ENCODE results near the gene RHBDD2.

DNA sequence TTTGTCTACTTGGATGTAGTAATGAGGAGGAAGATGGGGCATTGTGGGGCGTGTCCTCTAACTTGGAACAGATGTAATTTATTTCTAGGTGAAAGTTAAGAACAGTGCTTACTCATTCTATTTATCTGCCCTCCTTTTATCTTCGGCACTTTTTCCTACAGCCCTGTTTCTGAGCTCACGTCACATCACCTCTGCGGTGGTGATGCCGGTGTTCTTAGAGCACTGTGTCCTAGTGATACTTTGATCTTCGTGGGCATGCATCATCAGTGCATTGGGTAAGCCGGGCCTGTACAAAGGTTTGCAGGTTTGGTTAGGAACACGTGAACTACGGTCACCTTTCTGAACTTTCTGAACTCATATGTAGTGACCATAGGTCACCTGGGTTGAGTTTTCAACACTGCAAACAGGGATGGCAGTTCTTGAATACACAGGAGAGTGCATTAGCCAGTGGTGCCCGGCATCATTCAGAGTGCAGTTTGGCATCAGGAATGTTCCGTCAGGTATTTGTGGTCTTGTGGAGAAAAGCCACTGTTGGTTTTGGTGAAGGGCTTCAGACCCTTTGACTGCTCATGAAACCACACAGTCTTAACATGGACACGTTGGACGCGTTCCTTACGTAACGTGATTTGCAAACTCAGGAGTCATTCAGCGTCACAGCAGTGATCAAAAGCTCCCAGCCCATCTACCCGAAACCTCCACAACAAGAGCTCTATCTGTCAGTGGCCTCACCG is 41.8 kb downstream of the RHBDD2 start:
- no peak for TF ChIP-seq EZH2 (IDR thresholded peaks at IDR 0.05; ENCODE audit: borderline replicate concordance, low read depth, low read length, severe bottlenecking)
- TF ChIP-seq, protein P1, sequence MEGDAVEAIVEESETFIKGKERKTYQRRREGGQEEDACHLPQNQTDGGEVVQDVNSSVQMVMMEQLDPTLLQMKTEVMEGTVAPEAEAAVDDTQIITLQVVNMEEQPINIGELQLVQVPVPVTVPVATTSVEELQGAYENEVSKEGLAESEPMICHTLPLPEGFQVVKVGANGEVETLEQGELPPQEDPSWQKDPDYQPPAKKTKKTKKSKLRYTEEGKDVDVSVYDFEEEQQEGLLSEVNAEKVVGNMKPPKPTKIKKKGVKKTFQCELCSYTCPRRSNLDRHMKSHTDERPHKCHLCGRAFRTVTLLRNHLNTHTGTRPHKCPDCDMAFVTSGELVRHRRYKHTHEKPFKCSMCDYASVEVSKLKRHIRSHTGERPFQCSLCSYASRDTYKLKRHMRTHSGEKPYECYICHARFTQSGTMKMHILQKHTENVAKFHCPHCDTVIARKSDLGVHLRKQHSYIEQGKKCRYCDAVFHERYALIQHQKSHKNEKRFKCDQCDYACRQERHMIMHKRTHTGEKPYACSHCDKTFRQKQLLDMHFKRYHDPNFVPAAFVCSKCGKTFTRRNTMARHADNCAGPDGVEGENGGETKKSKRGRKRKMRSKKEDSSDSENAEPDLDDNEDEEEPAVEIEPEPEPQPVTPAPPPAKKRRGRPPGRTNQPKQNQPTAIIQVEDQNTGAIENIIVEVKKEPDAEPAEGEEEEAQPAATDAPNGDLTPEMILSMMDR (IDR thresholded peaks at IDR 0.05; ENCODE audit: borderline replicate concordance, extremely low read depth, low read length, poor library complexity, severe bottlenecking), result no peak
